ENCODE results near the gene RAB25.

- TF ChIP-seq, protein P1, sequence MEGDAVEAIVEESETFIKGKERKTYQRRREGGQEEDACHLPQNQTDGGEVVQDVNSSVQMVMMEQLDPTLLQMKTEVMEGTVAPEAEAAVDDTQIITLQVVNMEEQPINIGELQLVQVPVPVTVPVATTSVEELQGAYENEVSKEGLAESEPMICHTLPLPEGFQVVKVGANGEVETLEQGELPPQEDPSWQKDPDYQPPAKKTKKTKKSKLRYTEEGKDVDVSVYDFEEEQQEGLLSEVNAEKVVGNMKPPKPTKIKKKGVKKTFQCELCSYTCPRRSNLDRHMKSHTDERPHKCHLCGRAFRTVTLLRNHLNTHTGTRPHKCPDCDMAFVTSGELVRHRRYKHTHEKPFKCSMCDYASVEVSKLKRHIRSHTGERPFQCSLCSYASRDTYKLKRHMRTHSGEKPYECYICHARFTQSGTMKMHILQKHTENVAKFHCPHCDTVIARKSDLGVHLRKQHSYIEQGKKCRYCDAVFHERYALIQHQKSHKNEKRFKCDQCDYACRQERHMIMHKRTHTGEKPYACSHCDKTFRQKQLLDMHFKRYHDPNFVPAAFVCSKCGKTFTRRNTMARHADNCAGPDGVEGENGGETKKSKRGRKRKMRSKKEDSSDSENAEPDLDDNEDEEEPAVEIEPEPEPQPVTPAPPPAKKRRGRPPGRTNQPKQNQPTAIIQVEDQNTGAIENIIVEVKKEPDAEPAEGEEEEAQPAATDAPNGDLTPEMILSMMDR (IDR thresholded peaks at IDR 0.05): peak in 1 of 3 donors; percentile 9
- peak in 1 of 3 donors; percentile 52 for TF ChIP-seq POLR2AphosphoS5 (IDR thresholded peaks at IDR 0.05)
- TF ChIP-seq POLR2A (IDR thresholded peaks at IDR 0.05): peak; percentile 15
These were observed 57.4 kb downstream of the RAB25 start for GRCh38 chr1:156118177-156118868.
